IMR-90 (cell line): Measurements from ENCODE around the gene SNX33.

Source experiments
- CEBPB ChIP-seq: IDR thresholded peaks from 2 replicates; pipeline ENCODE4 v1.6.1; 2012; ENCODE audit warnings: low read depth, low read length, improper control_type of control experiment
- CTCF ChIP-seq: conservative IDR thresholded peaks from 2 replicates; pipeline ENCODE4 v1.5.1; 2012; ENCODE audit warnings: mild to moderate bottlenecking, low read depth, low read length, improper control_type of control experiment
- MAZ ChIP-seq: IDR thresholded peaks from 2 replicates; pipeline ENCODE4 v1.6.1; 2012; ENCODE audit warnings: low read depth, mild to moderate bottlenecking, low read length, improper control_type of control experiment, moderate library complexity, borderline replicate concordance
- MXI1 ChIP-seq: IDR thresholded peaks from 2 replicates; pipeline ENCODE4 v1.6.1; 2012; ENCODE audit warnings: low read depth, mild to moderate bottlenecking, low read length, moderate library complexity, borderline replicate concordance
- POLR2A ChIP-seq: IDR thresholded peaks from 2 replicates; pipeline ENCODE4 v1.6.1; 2012; ENCODE audit warnings: mild to moderate bottlenecking, low read depth, low read length
- SMC3 ChIP-seq: fragments of 150-350 bp; IDR thresholded peaks from 2 replicates; pipeline ENCODE4 v1.6.1; 2016; ENCODE audit warnings: low read depth, mild to moderate bottlenecking, antibody characterized with exemption, low read length, moderate library complexity
- USF2 ChIP-seq: fragments of 150-350 bp; IDR thresholded peaks from 2 replicates; pipeline ENCODE4 v1.6.1; 2017; ENCODE audit warnings: mild to moderate bottlenecking, antibody characterized with exemption, low read length, low read depth

- no peak for TF ChIP-seq CTCF
- no peak for TF ChIP-seq USF2
- no peak for TF ChIP-seq POLR2A
- TF ChIP-seq MXI1: no peak
- TF ChIP-seq CEBPB: no peak
- TF ChIP-seq MAZ: no peak
- no peak for TF ChIP-seq SMC3
These were observed 49.8 kb downstream of the SNX33 start for GRCh38 chr15:75697523-75697922.
